Ishikawa (cell line): ENCODE measurements around the gene MAGI1.

Experiments used
- CEBPB ChIP-seq: IDR thresholded peaks from 2 replicates; pipeline ENCODE4 v1.6.1; 2012
- NFIC ChIP-seq: IDR thresholded peaks from 2 replicates; pipeline ENCODE4 v1.6.1; 2012

DNA sequence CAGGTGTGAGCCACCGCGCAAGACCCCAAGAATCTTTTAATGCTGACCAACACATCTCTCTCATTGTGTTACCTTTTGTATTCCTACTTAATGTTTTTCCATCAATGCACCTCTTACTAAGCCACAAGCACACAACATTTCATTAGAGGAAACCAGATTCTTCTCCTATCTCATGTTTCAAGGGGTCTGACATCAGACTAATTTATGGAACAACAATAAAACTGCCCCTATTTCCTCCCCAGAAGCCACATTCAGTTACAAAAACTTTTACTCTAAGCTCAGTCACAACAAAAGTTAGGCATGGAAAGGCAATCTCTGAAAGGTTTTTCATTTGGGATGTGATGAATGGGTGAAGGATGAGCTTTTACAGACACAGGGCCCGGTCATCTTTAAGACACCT, 251.8 kb downstream of the MAGI1 start:
- TF ChIP-seq CEBPB: no peak
- TF ChIP-seq NFIC: no peak
